Fibroblast of villous mesenchyme (primary cell): Measurements from ENCODE around the gene RGS6. TPM values are rescaled to one million over a fixed set of nuclear protein-coding genes. Genes with fewer than 3 reads are reported as not detected.

Experiments
- DNase-seq: peaks from one replicate; pipeline ENCODE4 v3.0.0-alpha.2; 2010; ENCODE audit warnings: low read depth
- H3K4me3 ChIP-seq: 2 replicates; pipeline ENCODE4 v1.5.1; 2011; ENCODE audit warnings: low read depth, mild to moderate bottlenecking, low read length
- total RNA-seq: library from RNA; depleted of rRNA; stranded (reverse); fragments of >200 nt; gene quantifications from 2 replicates; pipeline ENCODE4 v1.2.3, GENCODE V29; 2012
- TF ChIP-seq, protein P1 (sequence below): IDR thresholded peaks from 2 replicates; pipeline ENCODE4 v1.5.1; 2012; ENCODE audit warnings: low read depth, mild to moderate bottlenecking, low read length; ENCODE audit not compliant: insufficient read depth

RGS6 gene
- total RNA-seq, 1 donor, result not detected

DNA sequence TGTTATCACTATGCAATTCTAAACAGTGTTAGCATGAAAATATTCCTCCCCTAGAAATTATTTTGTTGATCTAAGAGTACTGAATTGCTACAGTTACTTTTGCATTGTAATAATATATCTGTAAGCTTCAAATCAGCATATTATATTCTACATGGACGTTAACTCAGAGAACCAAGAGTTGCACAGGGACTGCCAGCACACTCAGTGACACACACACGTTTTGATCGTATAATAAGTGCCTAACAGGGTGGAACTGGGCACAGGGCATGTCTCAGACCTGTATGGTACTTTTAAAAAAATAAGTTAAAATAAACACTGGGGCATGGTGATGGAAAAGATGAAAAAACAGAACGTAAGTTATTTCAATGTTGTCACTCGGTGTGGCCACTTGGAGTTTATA, 451.6 kb downstream of the RGS6 start:
- H3K4me3 ChIP-seq, result no peak overlapping the region
- TF ChIP-seq, protein P1, sequence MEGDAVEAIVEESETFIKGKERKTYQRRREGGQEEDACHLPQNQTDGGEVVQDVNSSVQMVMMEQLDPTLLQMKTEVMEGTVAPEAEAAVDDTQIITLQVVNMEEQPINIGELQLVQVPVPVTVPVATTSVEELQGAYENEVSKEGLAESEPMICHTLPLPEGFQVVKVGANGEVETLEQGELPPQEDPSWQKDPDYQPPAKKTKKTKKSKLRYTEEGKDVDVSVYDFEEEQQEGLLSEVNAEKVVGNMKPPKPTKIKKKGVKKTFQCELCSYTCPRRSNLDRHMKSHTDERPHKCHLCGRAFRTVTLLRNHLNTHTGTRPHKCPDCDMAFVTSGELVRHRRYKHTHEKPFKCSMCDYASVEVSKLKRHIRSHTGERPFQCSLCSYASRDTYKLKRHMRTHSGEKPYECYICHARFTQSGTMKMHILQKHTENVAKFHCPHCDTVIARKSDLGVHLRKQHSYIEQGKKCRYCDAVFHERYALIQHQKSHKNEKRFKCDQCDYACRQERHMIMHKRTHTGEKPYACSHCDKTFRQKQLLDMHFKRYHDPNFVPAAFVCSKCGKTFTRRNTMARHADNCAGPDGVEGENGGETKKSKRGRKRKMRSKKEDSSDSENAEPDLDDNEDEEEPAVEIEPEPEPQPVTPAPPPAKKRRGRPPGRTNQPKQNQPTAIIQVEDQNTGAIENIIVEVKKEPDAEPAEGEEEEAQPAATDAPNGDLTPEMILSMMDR, result no peak
- no peak for DNase-seq

DNA sequence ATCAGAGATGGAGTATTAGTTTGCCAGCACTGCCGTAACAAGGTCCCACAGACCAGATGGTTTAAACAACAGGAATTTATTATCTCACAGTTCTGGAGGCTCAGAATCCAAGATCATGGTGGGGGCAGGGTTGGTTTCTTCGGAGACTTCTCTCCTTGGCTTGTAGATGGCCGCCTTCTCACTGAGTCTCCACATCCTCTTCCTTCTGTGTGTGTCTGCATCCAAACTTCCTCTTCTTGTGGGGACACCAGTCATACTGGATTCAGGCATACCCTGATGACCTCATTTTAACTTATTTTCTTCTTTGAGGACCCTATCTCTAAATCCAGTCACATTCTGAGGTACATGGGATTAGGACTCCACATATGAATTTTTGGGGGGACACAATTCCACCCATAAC, 455.5 kb downstream of the RGS6 start:
- H3K4me3 ChIP-seq, result no peak overlapping the region
- DNase-seq, result no peak
- TF ChIP-seq, protein P1, result no peak

DNA sequence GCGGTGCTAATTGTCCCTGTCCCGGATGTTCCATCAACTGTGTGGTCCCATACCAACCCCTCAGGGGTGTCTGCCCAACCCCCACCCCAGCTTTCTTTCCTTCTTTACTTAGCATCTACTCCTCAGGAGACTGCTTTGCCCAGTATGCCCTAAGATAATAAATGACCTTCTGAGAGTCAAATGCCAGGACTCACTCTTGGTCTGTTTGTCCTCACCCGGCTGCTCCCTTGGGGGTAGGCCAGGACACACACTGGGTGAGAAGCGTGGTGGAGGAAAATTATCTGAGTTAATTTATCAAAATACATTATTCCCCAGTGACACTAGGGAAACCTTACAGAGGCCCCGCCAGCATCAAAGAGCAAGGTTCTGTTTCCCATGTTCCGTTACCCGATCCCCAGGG, 457.0 kb downstream of the RGS6 start:
- no peak overlapping the region for H3K4me3 ChIP-seq
- DNase-seq, result no peak
- TF ChIP-seq, protein P1, result no peak

DNA sequence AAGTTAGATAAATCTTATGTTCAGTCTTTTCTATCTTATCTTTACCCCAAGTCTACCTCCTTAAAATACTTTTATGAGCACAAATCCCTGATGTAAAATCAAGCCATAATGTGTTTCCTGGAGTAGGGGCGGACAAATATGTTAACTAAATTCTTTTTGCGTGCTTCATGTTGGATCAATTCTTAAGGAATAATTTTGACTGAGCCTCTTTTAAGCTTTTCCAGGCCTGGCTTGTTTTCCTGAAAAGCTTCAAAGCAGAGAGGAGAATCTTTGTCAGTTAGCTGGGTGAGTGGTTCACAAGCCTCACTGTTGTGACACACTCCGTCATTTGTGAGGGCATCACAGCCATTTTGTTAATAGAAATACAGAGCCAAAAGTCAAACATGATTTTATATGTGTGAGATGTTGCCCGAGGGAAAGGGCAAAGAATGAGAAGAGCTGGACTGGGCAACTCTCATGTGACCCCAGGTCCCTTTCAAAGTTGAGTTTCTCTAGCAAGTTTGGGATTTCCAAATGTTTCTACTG, 468.9 kb downstream of the RGS6 start:
- TF ChIP-seq, protein P1, result no peak
- DNase-seq, result no peak

DNA sequence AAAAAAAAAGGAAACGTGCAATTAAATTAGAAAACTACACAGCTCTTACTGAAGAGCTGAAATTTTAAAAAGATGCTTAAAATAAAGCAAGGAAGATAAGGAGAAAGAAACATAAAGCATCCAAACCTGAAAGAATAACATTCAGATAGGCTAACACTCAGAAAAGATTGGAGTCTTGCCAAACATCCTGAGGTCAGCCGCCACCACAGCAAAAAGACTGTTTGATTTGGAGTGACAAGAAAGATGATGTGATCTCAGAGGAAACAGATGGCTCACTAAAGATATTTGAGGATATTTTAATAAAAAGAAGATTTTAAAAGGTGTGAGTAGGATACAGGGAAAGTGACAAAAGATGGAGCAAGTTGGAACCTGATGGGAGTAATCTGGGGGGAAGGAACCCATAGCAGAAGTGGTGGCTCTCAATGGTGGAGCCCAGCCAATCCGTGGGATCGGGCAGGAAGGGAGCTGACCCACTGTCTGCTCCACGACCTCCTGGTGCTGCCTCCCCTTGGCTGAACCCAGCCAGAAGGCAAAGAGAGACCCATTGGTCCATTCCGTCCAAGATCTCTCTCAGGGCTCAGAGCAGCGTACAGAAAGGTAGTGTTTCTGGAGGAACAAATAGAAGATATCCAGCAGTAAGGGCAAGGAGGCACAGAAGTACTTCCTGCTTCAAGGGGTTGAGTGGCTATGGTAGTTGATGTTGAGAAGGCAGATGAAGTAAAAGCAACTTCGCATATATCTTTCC, 469.6 kb downstream of the RGS6 start:
- H3K4me3 ChIP-seq, result no peak overlapping the region
- no peak for DNase-seq
- TF ChIP-seq, protein P1, result no peak

More for the DNA sequence above, 468.9 kb downstream of the RGS6 start:
- H3K4me3 ChIP-seq, result no peak overlapping the region

DNA sequence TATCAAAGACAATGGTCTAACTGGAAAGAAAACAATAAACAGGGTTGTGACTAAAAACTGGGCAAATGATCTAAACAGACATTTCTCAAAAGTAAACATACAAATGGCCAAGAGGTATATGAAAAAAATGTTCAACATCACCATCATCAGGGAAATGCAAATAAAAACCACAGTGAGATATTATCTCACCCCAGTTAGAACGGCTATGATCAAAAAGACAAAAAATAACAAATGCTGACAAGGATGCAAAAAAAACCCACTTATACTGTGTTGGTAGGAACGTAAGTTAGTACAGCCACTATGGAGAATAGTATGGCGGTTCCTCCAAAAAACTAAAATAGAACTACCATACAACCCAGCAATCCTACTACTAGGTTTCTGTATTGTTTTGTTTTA, 470.1 kb downstream of the RGS6 start:
- no peak for DNase-seq
- no peak overlapping the region for H3K4me3 ChIP-seq
- TF ChIP-seq, protein P1, result no peak
